K562 (cell line): ENCODE measurements around the gene LRRFIP2. TPM values are rescaled to one million over a fixed set of nuclear protein-coding genes. Genes with fewer than 3 reads are reported as not detected.

Experiments used
- ARID3A ChIP-seq: IDR thresholded peaks from 2 replicates; pipeline ENCODE4 v1.6.1; 2012; ENCODE audit warnings: low read depth, low read length, improper control_type of control experiment, borderline replicate concordance
- CBFA2T2 ChIP-seq: fragments of 450-650 bp; conservative IDR thresholded peaks from 2 replicates; pipeline ENCODE4 v1.6.1; 2017; ENCODE audit warnings: mild to moderate bottlenecking
- CHD2 ChIP-seq: IDR thresholded peaks from 2 replicates; pipeline ENCODE4 v1.6.1; 2011; ENCODE audit warnings: low read depth, low read length
- E2F1 ChIP-seq: sonication (generic); formaldehyde crosslinking; IDR thresholded peaks from 2 replicates; pipeline ENCODE4 v1.8.1; 2023; ENCODE audit warnings: mild to moderate bottlenecking, missing genetic modification reagents, moderate library complexity
- HCFC1 ChIP-seq: IDR thresholded peaks from 2 replicates; pipeline ENCODE4 v1.6.1; 2012; ENCODE audit warnings: low read depth, low read length, improper control_type of control experiment
- MEIS2 ChIP-seq: fragments of 450-650 bp; IDR thresholded peaks from 2 replicates; pipeline ENCODE4 v1.6.1; 2014; ENCODE audit warnings: mild to moderate bottlenecking; ENCODE audit not compliant: partially characterized antibody
- MTF1 ChIP-seq: fragments of 250-450 bp; sonication (Bioruptor Pico); IDR thresholded peaks from 2 replicates; pipeline ENCODE4 v1.9.0; 2021; ENCODE audit warnings: moderate library complexity, mild to moderate bottlenecking, inconsistent platforms, borderline replicate concordance
- NEUROD1 ChIP-seq: fragments of 150-350 bp; IDR thresholded peaks from 2 replicates; pipeline ENCODE4 v1.6.1; 2014; ENCODE audit warnings: borderline replicate concordance, low read length, low read depth; ENCODE audit not compliant: partially characterized antibody
- PCBP1 ChIP-seq: fragments of 200-400 bp; formaldehyde crosslinking; IDR thresholded peaks from 2 replicates; pipeline ENCODE4 v1.6.1; 2018; ENCODE audit warnings: mild to moderate bottlenecking, low read depth, low read length; ENCODE audit not compliant: poor library complexity, severe bottlenecking
- POLR3A ChIP-seq: IDR thresholded peaks from 2 replicates; pipeline ENCODE4 v1.6.1; 2011; ENCODE audit warnings: borderline replicate concordance, mild to moderate bottlenecking, moderate library complexity; ENCODE audit not compliant: insufficient read length, insufficient read depth; ENCODE audit errors: extremely low read depth
- PRMT5 ChIP-seq: sonication (generic); formaldehyde crosslinking; IDR thresholded peaks from 2 replicates; pipeline ENCODE4 v1.5.0; 2020; ENCODE audit warnings: missing genetic modification reagents
- RCOR1 ChIP-seq, 2 experiments: IDR thresholded peaks; 2 replicates each; pipeline ENCODE4 v1.6.1; 2012; ENCODE audit warnings: low read depth in 2 of 2, low read length in 2 of 2, borderline replicate concordance in 1 of 2, improper control_type of control experiment in 1 of 2
- RNF2 ChIP-seq: sonication (generic); IDR thresholded peaks from 2 replicates; pipeline ENCODE4 v1.6.1; 2016
- SNAPC5 ChIP-seq: fragments of 250-450 bp; sonication (Bioruptor Pico); IDR thresholded peaks from 2 replicates; pipeline ENCODE4 v1.8.0; 2021; ENCODE audit warnings: moderate library complexity, mild to moderate bottlenecking, inconsistent platforms
- TCF3 ChIP-seq: sonication (generic); formaldehyde crosslinking; IDR thresholded peaks from 2 replicates; pipeline ENCODE4 v1.4.0; 2020; ENCODE audit warnings: mild to moderate bottlenecking, missing genetic modification reagents
- THAP12 ChIP-seq: fragments of 250-450 bp; sonication (Bioruptor Pico); IDR thresholded peaks from 2 replicates; pipeline ENCODE4 v1.9.0; 2021; ENCODE audit warnings: mild to moderate bottlenecking, inconsistent platforms
- ZNF23 ChIP-seq: fragments of 250-450 bp; sonication (Bioruptor Pico); IDR thresholded peaks from 2 replicates; pipeline ENCODE4 v1.4.0; 2020; ENCODE audit warnings: mild to moderate bottlenecking
- ZNF79 ChIP-seq: fragments of 250-450 bp; sonication (Bioruptor Pico); IDR thresholded peaks from 2 replicates; pipeline ENCODE4 v1.4.0; 2020; ENCODE audit warnings: low read depth, mild to moderate bottlenecking, moderate library complexity
- polyA plus RNA-seq, 8 experiments: library from polyadenylated mRNA; depleted of rRNA in 4 of 8; stranded (reverse) in 5 of 8; unstranded in 3 of 8; fragments of >200 nt; fragmentation: Nextera tagmentation in 2 of 8; fragmentation: Illumina TruSeq in 1 of 8; extraction: Ambion mirVana in 2 of 8; extraction: Trizol in 1 of 8; gene quantifications; 2 replicates each; pipeline versions ENCODE4 v1.2.1 to v1.2.3, GENCODE V29; 2011 to 2014; ENCODE audit warnings: inconsistent platforms in 1 of 8, missing spikeins in 1 of 8
- total RNA-seq, 7 experiments: library from RNA; depleted of rRNA in 6 of 7; stranded (reverse); fragments of >200 nt in 6 of 7; fragmentation: Illumina TruSeq in 2 of 7; extraction: Trizol in 2 of 7; gene quantifications; 2 replicates each; pipeline versions ENCODE4 v1.2.1 to v1.2.3, GENCODE V29; 2011 to 2021; ENCODE audit warnings: low replicate concordance in 1 of 7

Gene LRRFIP2
- total and polyA plus RNA-seq, 9 of the 15 experiments (the other 6 are each of a cell fraction or from before 2014, with no cell fraction given), result 9.9 to 53.9 (median 42.7) TPM

GRCh38 chr3:37138816-37139215, 35.6 kb downstream of the LRRFIP2 start (continued):
- TF ChIP-seq THAP12, result no peak
- TF ChIP-seq MEIS2, result peak; percentile 93
- TF ChIP-seq RCOR1 (IDR thresholded peaks at IDR 0.05; ENCODE audit: borderline replicate concordance in 1 of 2, low read depth in 2 of 2, low read length in 2 of 2), result no peak
- TF ChIP-seq POLR3A, result no peak
- TF ChIP-seq ZNF23 (CRISPR knock-in tag), result no peak
- no peak for TF ChIP-seq RNF2
- no peak for TF ChIP-seq CHD2
- no peak for TF ChIP-seq PCBP1
- 0 out of 2 replicates have a peak, but pooled peaks have one; percentile 17 for TF ChIP-seq TCF3 (CRISPR knock-in tag)
- TF ChIP-seq CBFA2T2, result 0 out of 2 replicates have a peak, but pooled peaks have one; percentile 14
- no peak for TF ChIP-seq ZNF79
- TF ChIP-seq HCFC1, result no peak
- no peak for TF ChIP-seq NEUROD1
- TF ChIP-seq MTF1 (CRISPR knock-in tag), result no peak
- TF ChIP-seq E2F1 (CRISPR knock-in tag), result no peak
- TF ChIP-seq ARID3A, result no peak
- TF ChIP-seq PRMT5, result no peak
- no peak for TF ChIP-seq SNAPC5 (CRISPR knock-in tag)
